Heart left ventricle (tissue), 13 donors: ENCODE measurements around the gene DHRS4L2.

Experiments
- CTCF ChIP-seq, 12 donors: fragments of 200-600 bp; sonication (generic) in 4 of 12; IDR thresholded peaks; one replicate each; pipeline versions ENCODE4 v1.5.0 to v1.8.0; 2018 to 2022; ENCODE audit warnings: antibody characterized with exemption in 12 of 12, mild to moderate bottlenecking in 5 of 12
- POLR2A ChIP-seq, 2 donors: fragments of 450-650 bp; IDR thresholded peaks; one replicate each; pipeline ENCODE4 v1.6.1; 2017; ENCODE audit warnings: antibody characterized with exemption in 2 of 2, mild to moderate bottlenecking in 2 of 2, moderate library complexity in 2 of 2
- donor health status: ischemic (EF 13 %, LVEDD 7.1; RV severe dilation, severe dysfunction).
- donor health status: DM: no; HTN: yes; CAD: no.
- donor health status: DM: no; HTN: no; CAD: no.
- donor health status: ischemic (EF 25% LVEDD 6.9; RV normal size, moderate dysfunction).
- donor health status: ischemic (EF 25% LVEDD 5.7; RV mildly dilated, moderate dysfunction).
- donor health status: ischemic (EF 35%, LVEDD 5.7; RV mildly dilated, moderate dysfunction).
- donor health status: nonischemic (EF 11% LVEDD 7.7; RV severe dilation, severe dysfunction).
- donor health status: DM: yes; HTN: yes; CAD: no.
- donor health status: PGD.
- donor health status: ischemic (EF 29% LVEDD 5.4; RV normal size, mild dysfunction).
- donor health status: nonischemic (EF 23%, LVEDD 6.1; RV moderate dilation, normal function).

- TF ChIP-seq CTCF (IDR thresholded peaks at IDR 0.05) (no peak), POLR2A (IDR thresholded peaks at IDR 0.05) (no peak)
Measured at GRCh38 chr14:24032727-24033418, 44.1 kb downstream of the DHRS4L2 start.
